ENCODE data around the gene CHCHD6.

- TF ChIP-seq EZH2phosphoT487 (IDR thresholded peaks at IDR 0.05; ENCODE audit: low read depth) (no peak), CTCF (IDR thresholded peaks at IDR 0.05; ENCODE audit: low read depth, low read length) (no peak)
Observed at GRCh38 chr3:126926684-126927400, 222.8 kb downstream of the CHCHD6 start.
